GM19328 (cell line): ENCODE data around the gene GPAT3.
"Not testable (repeated sequence)": the region's sequence is repeated elsewhere in the genome, so short reads cannot be mapped to it uniquely, and the experiment has no call there.

Source experiments
- ATAC-seq: cut with Tn5 transposase; IDR thresholded peaks from one replicate; pipeline ENCODE4 v1.9.1; 2021; ENCODE audit warnings: mild to moderate bottlenecking, moderate library complexity; ENCODE audit not compliant: unreplicated experiment

GPAT3 gene

GRCh38 chr4:83535520-83536361, at the start of gene GPAT3:
TSS of gene GPAT3 (plus strand) at chr4:83536108. CDS start at chr4:83536623, 515 bp downstream.
- ATAC-seq = peak; percentile 74

GRCh38 chr4:83486457-83487129, 49.3 kb upstream of the GPAT3 start:
- ATAC-seq = no peak

- no peak for ATAC-seq
Observed at GRCh38 chr4:83489711-83490326, 46.1 kb upstream of the GPAT3 start.

DNA sequence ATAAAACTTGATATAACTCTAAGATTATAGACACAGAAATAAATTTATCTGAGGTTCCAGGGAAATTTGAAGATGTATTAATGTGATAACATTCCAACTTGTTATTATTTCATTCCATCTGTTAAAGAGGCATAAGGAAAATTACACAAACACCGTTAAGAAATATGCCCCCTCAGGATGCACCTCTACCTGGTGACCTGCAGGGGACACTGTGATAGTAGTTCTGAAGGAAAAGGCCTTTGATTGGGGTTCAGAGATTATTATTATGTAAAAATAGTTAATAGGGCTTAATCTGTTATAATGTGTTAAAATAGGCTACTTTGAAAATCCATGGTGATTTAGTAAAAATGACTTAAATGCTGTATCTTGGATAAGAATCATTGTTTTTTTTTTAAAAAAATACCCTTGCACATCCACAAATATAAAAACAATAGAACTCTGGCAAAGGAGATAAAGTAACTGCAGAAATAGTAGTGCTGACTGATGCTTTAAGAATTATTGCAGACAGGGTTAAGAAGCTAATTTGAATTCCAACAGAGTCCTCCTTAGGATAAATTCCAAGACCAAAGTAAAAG, 44.9 kb upstream of the GPAT3 start:
- ATAC-seq = no peak

DNA sequence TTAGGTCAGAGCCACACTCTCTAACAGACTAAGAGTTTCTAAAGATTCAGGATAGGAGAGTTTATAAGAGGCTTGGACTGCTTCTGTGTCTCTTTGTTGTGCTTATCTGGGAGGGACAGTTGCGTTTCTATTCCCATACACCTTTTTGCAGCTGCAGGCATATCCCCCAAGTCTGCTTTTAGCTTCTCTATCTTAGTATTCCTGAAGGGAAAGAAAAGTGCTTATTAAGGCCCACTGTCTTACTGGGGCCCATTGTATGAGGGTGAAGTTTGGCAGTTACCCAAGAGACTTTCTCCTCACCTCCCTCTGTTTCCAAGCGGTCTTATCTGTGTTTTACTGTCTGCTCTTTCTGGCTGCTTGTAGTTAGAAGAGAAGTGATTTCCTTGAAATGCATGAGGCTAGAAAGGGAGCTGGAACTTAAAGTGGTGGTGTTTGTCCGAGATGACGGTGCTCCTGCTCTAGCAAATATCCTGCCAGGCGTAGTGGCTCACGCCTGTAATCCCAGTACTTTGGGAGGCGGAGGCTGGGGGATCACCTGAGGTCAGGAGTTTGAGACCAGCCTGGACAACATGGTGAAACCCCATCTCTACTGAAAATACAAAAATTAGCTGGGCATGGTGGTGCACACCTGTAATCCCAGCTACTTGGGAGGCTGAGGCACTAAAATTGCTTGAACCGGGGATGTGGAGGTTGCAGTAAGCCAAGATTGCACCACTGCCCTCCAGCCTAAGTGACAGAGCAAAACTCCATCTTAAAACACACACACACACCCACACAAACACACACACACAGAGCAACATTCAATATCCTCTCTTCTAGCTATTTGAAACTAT, 39.6 kb upstream of the GPAT3 start:
- not testable (repeated sequence) for ATAC-seq

- ATAC-seq = no peak
Observed at GRCh38 chr4:83498187-83498586, 37.7 kb upstream of the GPAT3 start.

DNA sequence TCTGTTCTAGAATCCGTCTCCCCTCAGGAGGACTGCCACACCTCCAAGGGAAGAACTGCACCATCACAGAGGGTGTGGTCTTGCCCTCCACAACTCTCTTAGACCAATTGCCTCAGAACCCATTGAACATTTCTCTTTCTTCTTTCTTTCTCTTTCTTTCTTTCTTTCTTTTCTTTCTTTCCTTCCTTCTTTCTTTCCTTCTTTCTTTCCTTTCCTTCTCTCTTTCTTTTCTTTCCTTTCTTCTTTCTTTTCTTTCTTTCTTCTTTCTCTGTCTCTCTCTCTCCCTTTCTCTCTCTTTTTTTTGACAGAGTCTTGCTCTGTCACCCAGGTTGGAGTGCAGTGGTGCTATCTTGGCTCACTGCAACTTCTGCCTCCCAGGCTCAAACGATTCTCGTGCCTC, 34.2 kb upstream of the GPAT3 start:
- not testable (repeated sequence) for ATAC-seq

GRCh38 chr4:83503974-83504373, 31.9 kb upstream of the GPAT3 start:
- ATAC-seq = no peak

- ATAC-seq = no peak
Observed at GRCh38 chr4:83504503-83504902, 31.4 kb upstream of the GPAT3 start.

DNA sequence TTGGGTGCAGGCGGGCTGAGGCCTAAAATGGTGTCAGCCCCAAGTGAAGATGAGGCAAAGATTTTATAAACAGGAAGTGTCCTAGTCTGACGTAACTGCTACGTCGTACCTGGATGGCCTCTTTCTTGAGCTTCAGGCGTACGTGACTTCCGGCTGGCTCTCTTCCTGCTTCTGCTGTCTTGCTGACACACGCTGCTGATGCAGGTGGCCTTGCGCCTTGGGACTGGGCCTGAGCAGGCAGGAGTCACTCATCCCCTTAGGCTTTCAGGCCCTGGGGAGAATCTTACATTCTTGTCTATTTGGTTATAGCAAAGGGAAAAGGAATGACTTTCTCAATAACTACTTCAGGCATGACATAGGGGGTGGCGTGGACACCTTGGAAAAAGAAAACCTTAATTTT, 30.9 kb upstream of the GPAT3 start:
- ATAC-seq = no peak

DNA sequence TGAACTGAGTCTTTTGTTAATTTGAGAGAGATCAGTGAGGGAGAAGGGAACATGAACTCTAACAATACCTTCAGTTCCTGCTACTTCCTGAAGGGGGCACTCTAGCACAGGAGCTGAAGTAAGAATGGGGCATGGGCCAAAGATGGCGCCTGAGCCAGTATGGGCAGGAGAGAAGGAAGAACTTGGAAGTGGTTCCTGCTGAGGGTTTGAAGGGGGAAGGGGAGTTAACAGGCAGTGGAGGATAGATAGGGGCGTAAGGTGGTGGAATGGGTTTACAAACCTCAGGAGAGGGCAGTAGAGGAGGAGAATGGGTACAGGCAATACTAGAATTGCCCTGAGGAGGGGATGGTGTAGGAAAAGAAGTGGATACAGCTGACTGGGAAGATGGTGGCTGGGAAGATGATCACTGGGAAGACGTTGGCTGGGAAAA, 26.7 kb upstream of the GPAT3 start:
- not testable (repeated sequence) for ATAC-seq

DNA sequence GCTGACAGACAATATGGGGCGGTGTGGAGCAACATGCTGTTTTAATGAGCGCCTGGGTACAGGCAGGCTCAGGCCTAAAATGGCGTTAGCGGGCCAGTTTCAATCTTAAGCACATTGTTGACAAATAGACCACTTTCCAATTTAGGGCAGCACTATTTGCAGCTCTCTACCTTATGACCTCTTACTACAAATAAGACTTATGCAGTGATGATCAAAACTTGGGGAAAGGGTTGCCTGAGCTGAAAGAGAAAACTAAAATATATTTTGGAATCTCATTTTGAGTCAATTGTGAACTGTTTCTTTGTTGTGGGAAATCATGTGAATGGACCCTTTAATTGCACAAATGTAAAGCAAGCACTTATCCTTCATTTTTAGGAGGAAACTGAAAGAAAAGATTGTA, 25.5 kb upstream of the GPAT3 start:
- no peak for ATAC-seq

DNA sequence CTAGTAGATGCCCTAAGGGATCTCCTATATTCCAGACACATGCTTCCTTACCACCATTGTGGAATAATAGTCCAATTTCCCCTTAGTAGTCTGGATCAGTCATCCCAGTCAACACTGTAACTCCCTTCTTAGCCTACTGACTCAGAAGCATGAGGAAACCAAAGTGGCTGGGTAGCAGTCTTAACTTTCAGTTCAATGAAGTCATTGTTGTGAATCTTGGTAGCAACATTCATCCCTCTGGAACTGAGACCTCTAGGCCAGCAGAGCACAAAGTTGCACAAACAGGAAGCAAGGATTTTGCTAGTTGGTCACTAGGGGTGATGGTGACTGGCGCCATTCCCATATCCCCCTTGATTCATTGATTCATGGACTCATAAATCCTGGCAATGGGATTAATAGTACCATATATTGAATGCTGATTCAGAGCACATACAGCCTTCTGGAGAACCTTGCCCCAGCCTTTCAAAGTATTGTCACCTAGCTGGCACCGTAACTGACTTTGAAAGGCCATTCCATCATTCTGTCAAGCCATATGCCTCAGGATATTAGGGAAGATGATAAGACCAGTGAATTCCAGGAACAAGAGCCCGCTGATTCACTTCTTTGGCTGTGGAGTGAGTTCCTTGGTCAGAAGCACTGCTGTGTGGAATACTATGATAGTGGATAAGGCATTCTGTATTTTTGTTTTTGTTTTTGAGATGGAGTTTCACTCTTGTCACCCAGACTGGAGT, 19.7 kb upstream of the GPAT3 start:
- ATAC-seq = no peak

- no peak for ATAC-seq
Observed at GRCh38 chr4:83522239-83522638, 13.7 kb upstream of the GPAT3 start.

- ATAC-seq = no peak
Observed at GRCh38 chr4:83527671-83528070, 8.2 kb upstream of the GPAT3 start.

DNA sequence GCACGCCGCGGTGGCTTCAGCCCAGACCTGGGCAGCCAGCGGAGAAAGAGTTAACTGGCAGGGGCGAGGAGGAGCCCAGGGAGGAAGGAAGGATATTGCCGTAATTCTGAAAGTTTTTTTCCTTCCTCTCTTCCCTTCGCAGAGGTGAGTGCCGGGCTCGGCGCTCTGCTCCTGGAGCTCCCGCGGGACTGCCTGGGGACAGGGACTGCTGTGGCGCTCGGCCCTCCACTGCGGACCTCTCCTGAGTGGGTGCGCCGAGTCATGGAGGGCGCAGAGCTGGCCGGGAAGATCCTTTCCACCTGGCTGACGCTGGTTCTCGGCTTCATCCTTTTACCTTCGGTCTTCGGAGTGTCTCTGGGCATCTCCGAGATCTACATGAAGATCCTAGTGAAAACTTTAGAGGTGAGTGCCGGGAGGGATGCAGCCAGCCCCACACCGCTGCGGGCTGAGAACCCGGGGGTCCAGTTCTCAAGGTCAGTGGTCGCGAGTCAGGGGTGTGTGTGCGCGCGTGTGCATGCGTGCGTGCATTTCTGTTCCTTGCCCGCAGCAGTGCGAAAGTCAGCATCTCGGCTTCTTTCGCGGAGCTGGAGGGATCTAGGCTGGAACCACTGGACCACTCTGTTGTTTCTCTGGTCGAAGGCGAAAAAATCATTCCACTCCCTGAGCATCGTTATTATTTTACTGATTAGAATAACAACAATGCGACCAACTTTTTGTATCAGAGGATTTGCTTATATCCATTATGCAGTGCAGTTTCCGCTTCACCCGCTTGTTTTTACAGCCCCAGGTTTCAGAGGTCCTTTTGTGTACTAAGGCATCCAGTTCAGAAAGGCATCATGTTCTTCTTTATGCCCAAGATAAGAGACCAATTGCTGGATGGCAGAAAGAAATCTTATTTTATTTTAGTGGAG, 709 bp downstream of the GPAT3 start:
- ATAC-seq = peak; percentile 13

DNA sequence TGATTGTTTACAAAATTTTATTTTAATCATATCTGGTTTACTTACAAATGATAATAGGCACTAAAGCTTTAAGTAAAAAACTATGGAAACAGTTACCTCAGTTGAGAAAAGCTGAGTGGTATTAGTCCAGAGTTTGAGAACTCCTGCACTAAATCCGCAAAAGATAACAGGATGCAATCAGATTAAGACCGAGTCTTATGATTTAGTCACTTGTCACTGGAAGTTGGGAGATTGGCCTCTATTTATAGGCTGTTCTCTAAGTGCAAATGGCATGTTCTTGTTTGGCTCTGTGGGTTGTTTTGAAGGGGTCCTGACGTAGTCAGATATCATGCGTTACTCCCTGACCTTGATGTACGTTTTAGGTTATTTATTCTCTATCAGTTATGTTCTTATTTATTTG, 6.3 kb downstream of the GPAT3 start:
- ATAC-seq = no peak

GRCh38 chr4:83546786-83547185, 10.9 kb downstream of the GPAT3 start:
- ATAC-seq = no peak
